LHCN-M2 (cell line): ENCODE data around the gene PCDH9. TPM values are rescaled to one million over a fixed set of nuclear protein-coding genes. Genes with fewer than 3 reads are reported as not detected.
"Not testable (repeated sequence)": the region's sequence is repeated elsewhere in the genome, so short reads cannot be mapped to it uniquely, and the experiment has no call there.

Source experiments
- DNase-seq: peaks from one replicate; pipeline ENCODE4 v3.0.0-alpha.2; 2012; ENCODE audit warnings: low read depth
- total RNA-seq: library from RNA; depleted of rRNA; stranded (reverse); fragments of >200 nt; gene quantifications from 2 replicates; pipeline ENCODE4 v1.2.3, GENCODE V29; 2014

PCDH9 gene
- total RNA-seq, 1 experiment from 2014 or later, result 90.6 TPM

GRCh38 chr13:66663711-66664110 is 566.4 kb downstream of the PCDH9 start:
- no peak for DNase-seq

GRCh38 chr13:66663206-66663605 is 566.9 kb downstream of the PCDH9 start:
- no peak for DNase-seq

- no peak for DNase-seq
Measured at GRCh38 chr13:66661336-66661735, 568.8 kb downstream of the PCDH9 start.

GRCh38 chr13:66660468-66660813 is 569.7 kb downstream of the PCDH9 start:
- no peak for DNase-seq

GRCh38 chr13:66659701-66660467 is 570.3 kb downstream of the PCDH9 start:
- DNase-seq, result peak; percentile 90

GRCh38 chr13:66659286-66659685 is 570.9 kb downstream of the PCDH9 start:
- peak; percentile 93 for DNase-seq

- peak; percentile 100 for DNase-seq
Measured at GRCh38 chr13:66657165-66657881, 572.8 kb downstream of the PCDH9 start.

- no peak for DNase-seq
Measured at GRCh38 chr13:66655847-66656454, 574.2 kb downstream of the PCDH9 start.

GRCh38 chr13:66644855-66645460 is 585.2 kb downstream of the PCDH9 start:
- DNase-seq, result no peak

GRCh38 chr13:66640231-66640630 is 589.9 kb downstream of the PCDH9 start:
- no peak for DNase-seq

- DNase-seq, result no peak
Measured at GRCh38 chr13:66639044-66639443, 591.1 kb downstream of the PCDH9 start.

GRCh38 chr13:66635526-66635925 is 594.6 kb downstream of the PCDH9 start:
- peak; percentile 87 for DNase-seq

GRCh38 chr13:66634384-66634783 is 595.8 kb downstream of the PCDH9 start:
- DNase-seq, result peak; percentile 36

- DNase-seq, result no peak
Measured at GRCh38 chr13:66627512-66627911, 602.6 kb downstream of the PCDH9 start.

GRCh38 chr13:66624302-66624701 is 605.8 kb downstream of the PCDH9 start:
- peak; percentile 18 for DNase-seq

GRCh38 chr13:66623129-66623820 is 606.9 kb downstream of the PCDH9 start:
- DNase-seq, result no peak

- not testable (repeated sequence) for DNase-seq
Measured at GRCh38 chr13:66621906-66622447, 608.2 kb downstream of the PCDH9 start.

GRCh38 chr13:66618702-66619101 is 611.4 kb downstream of the PCDH9 start:
- peak; percentile 52 for DNase-seq

- DNase-seq, result no peak
Measured at GRCh38 chr13:66617786-66618185, 612.4 kb downstream of the PCDH9 start.

- DNase-seq, result no peak
Measured at GRCh38 chr13:66612983-66613382, 617.2 kb downstream of the PCDH9 start.

- DNase-seq, result peak; percentile 19
Measured at GRCh38 chr13:66586489-66586888, 643.6 kb downstream of the PCDH9 start.
